Measurements from ENCODE around the gene ANKS1B.

The ANKS1B gene

GRCh38 chr12:98893675-98894411 is 1090.9 kb downstream of the ANKS1B start:
- H2AFZ ChIP-seq (ENCODE audit: low read length) = no peak overlapping the region
- no peaks in the 10 kb centered on the region for H3K79me2 ChIP-seq (ENCODE audit: insufficient read depth, low read length)
- H4K20me1 ChIP-seq (ENCODE audit: insufficient read depth, low read length) = no peaks in the 10 kb centered on the region
- no peaks in the 10 kb centered on the region for H3K36me3 ChIP-seq (ENCODE audit: insufficient read depth, low read length)
- no peak overlapping the region for H3K27ac ChIP-seq (ENCODE audit: low read depth, low read length, poor library complexity, severe bottlenecking)
- no peaks in the 10 kb centered on the region for H3K9me3 ChIP-seq (ENCODE audit: low read length)
- H3K4me1 ChIP-seq (ENCODE audit: insufficient read depth, low read length, severe bottlenecking) = no peaks in the 10 kb centered on the region
- H3K9ac ChIP-seq (ENCODE audit: low read length) = no peak overlapping the region
- TF ChIP-seq CTCF (IDR thresholded peaks at IDR 0.05; ENCODE audit: low read length) = no peak
- no peak for TF ChIP-seq EZH2 (IDR thresholded peaks at IDR 0.05; ENCODE audit: borderline replicate concordance, low read length)
- H3K4me2 ChIP-seq (ENCODE audit: low read length) = no peak overlapping the region
- no peaks in the 10 kb centered on the region for H3K9me2 ChIP-seq (ENCODE audit: low read depth, low read length)
- no peaks in the 10 kb centered on the region for H3F3A ChIP-seq (ENCODE audit: insufficient read depth, low read length)
- H3K27me3 ChIP-seq (ENCODE audit: insufficient read depth, low read length) = no peaks in the 10 kb centered on the region
- no peak overlapping the region for H3K4me3 ChIP-seq (ENCODE audit: low read depth, low read length, poor library complexity, severe bottlenecking)

GRCh38 chr12:98893126-98893674 is 1091.5 kb downstream of the ANKS1B start:
- no peak for TF ChIP-seq CTCF (IDR thresholded peaks at IDR 0.05; ENCODE audit: low read length)
- TF ChIP-seq EZH2 (IDR thresholded peaks at IDR 0.05; ENCODE audit: borderline replicate concordance, low read length) = no peak
- H3K79me2 ChIP-seq (ENCODE audit: insufficient read depth, low read length) = no peaks in the 10 kb centered on the region
- H3F3A ChIP-seq (ENCODE audit: insufficient read depth, low read length) = no peaks in the 10 kb centered on the region
- H4K20me1 ChIP-seq (ENCODE audit: insufficient read depth, low read length) = no peaks in the 10 kb centered on the region
- no peaks in the 10 kb centered on the region for H3K36me3 ChIP-seq (ENCODE audit: insufficient read depth, low read length)
- H3K27me3 ChIP-seq (ENCODE audit: insufficient read depth, low read length) = no peaks in the 10 kb centered on the region
- no peak overlapping the region for H3K4me2 ChIP-seq (ENCODE audit: low read length)
- H2AFZ ChIP-seq (ENCODE audit: low read length) = no peak overlapping the region
- no peak overlapping the region for H3K4me3 ChIP-seq (ENCODE audit: low read depth, low read length, poor library complexity, severe bottlenecking)
- H3K4me1 ChIP-seq (ENCODE audit: insufficient read depth, low read length, severe bottlenecking) = no peaks in the 10 kb centered on the region
- no peaks in the 10 kb centered on the region for H3K9me3 ChIP-seq (ENCODE audit: low read length)
- no peaks in the 10 kb centered on the region for H3K9me2 ChIP-seq (ENCODE audit: low read depth, low read length)
- H3K27ac ChIP-seq (ENCODE audit: low read depth, low read length, poor library complexity, severe bottlenecking) = no peak overlapping the region
- H3K9ac ChIP-seq (ENCODE audit: low read length) = no peak overlapping the region

GRCh38 chr12:98885778-98886177 is 1099.0 kb downstream of the ANKS1B start:
- Histone ChIP-seq H3K9ac (ENCODE audit: low read length) (no peak overlapping the region), H3K27ac (ENCODE audit: low read depth, low read length, poor library complexity, severe bottlenecking) (no peak overlapping the region), H2AFZ (ENCODE audit: low read length) (no peak overlapping the region), H3K36me3 (ENCODE audit: insufficient read depth, low read length) (no peaks in the 10 kb centered on the region), H3F3A (ENCODE audit: insufficient read depth, low read length) (no peaks in the 10 kb centered on the region), H4K20me1 (ENCODE audit: insufficient read depth, low read length) (no peaks in the 10 kb centered on the region), H3K9me3 (ENCODE audit: low read length) (no peaks in the 10 kb centered on the region), H3K4me2 (ENCODE audit: low read length) (no peak overlapping the region), H3K9me2 (ENCODE audit: low read depth, low read length) (no peaks in the 10 kb centered on the region), H3K27me3 (ENCODE audit: insufficient read depth, low read length) (no peaks in the 10 kb centered on the region), H3K79me2 (ENCODE audit: insufficient read depth, low read length) (no peaks in the 10 kb centered on the region), H3K4me3 (ENCODE audit: low read depth, low read length, poor library complexity, severe bottlenecking) (no peak overlapping the region), H3K4me1 (ENCODE audit: insufficient read depth, low read length, severe bottlenecking) (no peaks in the 10 kb centered on the region)
- TF ChIP-seq EZH2 (IDR thresholded peaks at IDR 0.05; ENCODE audit: borderline replicate concordance, low read length) = no peak
- no peak for TF ChIP-seq CTCF (IDR thresholded peaks at IDR 0.05; ENCODE audit: low read length)

All from OCI-LY1 (cell line).